Activated T-cell treated with anti-CD3 and anti-CD28 coated beads, Interleukin-2, amount 50 U/mL, for 4 hours (primary cell): Measurements from ENCODE around the gene EFNA5. TPM values are rescaled to one million over a fixed set of nuclear protein-coding genes. Genes with fewer than 3 reads are reported as not detected.

Experiments
- ATAC-seq, 2 donors: fragments of 200-7000 bp; cut with Tn5 transposase; one replicate each; pipeline ENCODE4 v1.10.0; 2021
- DNase-seq: peaks from one replicate; pipeline ENCODE4 v3.0.0-alpha.2; 2020
- H3K27me3 Mint-ChIP-seq: one replicate; pipeline ENCODE4 v1.8.0; 2021; ENCODE audit warnings: low read depth, mixed read lengths
- H3K36me3 Mint-ChIP-seq: one replicate; pipeline ENCODE4 v1.8.0; 2022; ENCODE audit warnings: mixed read lengths; ENCODE audit not compliant: insufficient read depth
- H3K4me1 Mint-ChIP-seq: one replicate; pipeline ENCODE4 v1.8.0; 2021; ENCODE audit warnings: low read depth, mixed read lengths
- H3K4me3 Mint-ChIP-seq: one replicate; pipeline ENCODE4 v1.8.0; 2021; ENCODE audit warnings: mild to moderate bottlenecking, moderate library complexity, mixed read lengths
- H3K9me3 Mint-ChIP-seq: one replicate; pipeline ENCODE4 v1.8.0; 2021; ENCODE audit warnings: mixed read lengths
- total RNA-seq, 3 donors: library from RNA; stranded (reverse); gene quantifications; one replicate each; pipeline ENCODE4 v1.2.1, GENCODE V29; 2021

Gene EFNA5
- total RNA-seq, 3 donors from 2014 or later: 0.13 to 0.24 TPM; not detected in 1

DNA sequence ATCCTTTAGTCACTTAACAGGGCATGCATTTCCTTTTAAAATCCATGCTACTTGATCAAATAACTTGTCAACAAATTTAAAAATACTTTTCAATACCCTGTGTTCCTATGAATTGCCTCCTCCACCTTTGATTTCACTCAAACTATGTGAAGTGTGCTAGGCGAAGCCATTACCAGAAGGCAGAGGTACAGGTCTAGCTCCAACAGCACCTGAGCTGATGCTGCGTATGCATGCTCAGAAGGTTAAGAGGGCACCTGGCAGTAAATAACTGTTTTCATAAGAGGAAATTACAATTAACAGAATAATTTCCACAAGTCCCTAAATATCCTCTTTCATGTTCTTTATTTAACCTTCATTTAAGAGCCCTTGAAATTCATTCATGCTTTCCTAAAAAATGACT is 251.8 kb downstream of the EFNA5 start:
- no peak overlapping the region for H3K4me3 Mint-ChIP-seq
- ATAC-seq (no peak), DNase-seq (no peak)
- no peaks in the 10 kb centered on the region for H3K36me3 Mint-ChIP-seq
- peaks cover 4% of the 10 kb centered on the region for H3K27me3 Mint-ChIP-seq
- no peaks in the 10 kb centered on the region for H3K4me1 Mint-ChIP-seq
- no peaks in the 10 kb centered on the region for H3K9me3 Mint-ChIP-seq

DNA sequence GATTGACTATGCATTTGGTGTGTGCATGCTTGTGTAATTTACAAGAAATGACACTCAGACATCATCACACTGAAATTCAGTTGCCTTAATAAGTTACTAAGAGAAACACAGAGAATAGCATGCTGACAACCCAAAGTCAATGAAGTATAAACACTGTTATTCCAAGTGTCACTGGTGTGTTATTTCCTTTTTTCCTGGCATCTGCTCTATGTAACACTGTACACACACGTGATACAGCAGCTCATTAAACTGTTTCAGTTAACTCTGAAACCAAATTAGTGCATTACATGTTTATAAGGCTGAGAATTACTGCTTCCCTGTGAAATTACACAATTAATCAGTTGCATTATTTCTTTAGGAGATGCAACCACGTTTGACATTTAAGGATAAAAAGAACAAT is 252.7 kb downstream of the EFNA5 start:
- Mint-ChIP-seq H3K4me1 (no peaks in the 10 kb centered on the region), H3K9me3 (no peaks in the 10 kb centered on the region), H3K36me3 (no peaks in the 10 kb centered on the region), H3K4me3 (no peak overlapping the region), H3K27me3 (peaks cover 4% of the 10 kb centered on the region)
- no peak for DNase-seq
- no peak for ATAC-seq

DNA sequence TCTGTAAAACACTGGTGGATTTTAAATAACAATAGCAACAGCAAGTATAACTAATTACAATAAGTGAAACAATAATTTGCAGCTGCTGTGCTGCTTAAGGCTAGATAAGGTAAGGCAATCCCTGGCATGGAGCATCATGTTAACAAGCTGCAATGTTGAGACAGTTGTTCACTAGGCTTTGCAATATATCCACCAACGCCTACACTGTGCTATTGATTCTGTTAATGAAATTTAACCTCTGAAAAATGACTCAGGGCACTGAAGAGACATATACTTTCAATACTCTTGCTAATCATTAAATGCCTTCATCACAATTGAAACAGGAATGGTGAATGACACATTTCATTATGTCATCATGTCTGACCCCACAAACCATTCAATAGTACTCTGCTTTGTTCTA is 255.0 kb downstream of the EFNA5 start:
- no peak for ATAC-seq
- no peak for DNase-seq
- no peaks in the 10 kb centered on the region for H3K4me1 Mint-ChIP-seq
- no peak overlapping the region for H3K4me3 Mint-ChIP-seq
- H3K27me3 Mint-ChIP-seq: peaks cover 4% of the 10 kb centered on the region
- no peaks in the 10 kb centered on the region for H3K36me3 Mint-ChIP-seq
- no peaks in the 10 kb centered on the region for H3K9me3 Mint-ChIP-seq

DNA sequence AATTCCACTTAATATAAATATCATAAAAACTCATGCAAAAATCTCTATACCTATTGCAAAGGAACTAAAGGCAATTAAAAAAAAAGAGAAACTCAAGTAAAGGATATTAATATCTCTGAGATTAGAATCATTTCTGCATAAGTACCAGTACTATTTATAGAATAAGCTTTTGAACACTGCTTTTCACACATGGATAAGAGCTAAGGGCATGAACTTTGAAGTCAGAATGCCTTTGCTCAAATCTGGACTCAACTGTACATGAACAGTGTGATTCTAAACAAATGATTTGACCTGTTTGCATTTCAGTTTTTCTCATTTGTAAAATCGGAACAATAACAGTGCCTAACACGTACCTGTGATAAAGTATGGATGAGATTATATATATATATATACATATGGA is 255.9 kb downstream of the EFNA5 start:
- Mint-ChIP-seq H3K4me3 (no peak overlapping the region), H3K9me3 (no peaks in the 10 kb centered on the region), H3K36me3 (no peaks in the 10 kb centered on the region), H3K4me1 (no peaks in the 10 kb centered on the region), H3K27me3 (peaks cover 4% of the 10 kb centered on the region)
- no peak for ATAC-seq
- DNase-seq: no peak

DNA sequence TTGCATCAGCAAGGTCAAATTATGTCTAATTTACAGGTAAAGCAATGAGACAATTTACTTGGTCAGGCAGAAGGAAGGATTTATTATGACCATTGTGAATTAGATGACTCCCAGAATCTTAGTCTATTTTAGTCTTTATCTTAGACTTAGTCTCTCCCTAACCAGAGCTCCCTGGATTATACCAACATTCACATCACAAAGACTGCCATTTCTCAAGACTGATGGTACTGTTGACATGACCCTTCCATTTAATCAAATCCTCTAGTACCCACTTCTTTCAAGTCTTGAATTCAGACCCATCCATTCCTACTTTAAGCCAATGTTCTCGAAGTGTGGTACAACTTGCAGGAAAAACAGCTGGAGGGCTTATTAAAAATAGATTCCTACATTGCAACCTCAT is 257.0 kb downstream of the EFNA5 start:
- Mint-ChIP-seq H3K27me3 (peaks cover 4% of the 10 kb centered on the region), H3K36me3 (no peaks in the 10 kb centered on the region), H3K4me1 (no peaks in the 10 kb centered on the region), H3K9me3 (no peaks in the 10 kb centered on the region), H3K4me3 (no peak overlapping the region)
- ATAC-seq: no peak
- DNase-seq: no peak

DNA sequence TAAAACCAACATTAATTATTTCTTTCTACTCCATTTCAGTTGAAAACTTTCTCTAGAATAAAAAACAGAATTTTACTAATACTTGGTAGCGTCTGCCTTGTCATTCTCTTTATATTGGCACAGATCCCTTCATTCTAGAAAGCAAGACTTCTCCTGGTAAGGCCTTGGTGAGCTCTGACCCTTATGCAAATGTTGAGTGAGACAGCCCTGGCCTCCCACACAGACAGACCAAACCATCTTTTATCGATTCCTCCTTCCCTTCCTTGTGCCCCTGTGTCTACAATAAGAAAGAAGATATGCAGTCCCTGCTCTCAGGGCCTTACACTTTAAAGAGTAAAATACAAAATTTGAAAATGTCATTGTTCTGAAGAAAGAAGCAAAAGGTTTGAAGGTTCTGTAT is 262.2 kb downstream of the EFNA5 start:
- ATAC-seq (no peak), DNase-seq (no peak)
- Mint-ChIP-seq H3K4me3 (no peak overlapping the region), H3K36me3 (no peaks in the 10 kb centered on the region), H3K9me3 (no peaks in the 10 kb centered on the region), H3K4me1 (no peaks in the 10 kb centered on the region), H3K27me3 (no peaks in the 10 kb centered on the region)

DNA sequence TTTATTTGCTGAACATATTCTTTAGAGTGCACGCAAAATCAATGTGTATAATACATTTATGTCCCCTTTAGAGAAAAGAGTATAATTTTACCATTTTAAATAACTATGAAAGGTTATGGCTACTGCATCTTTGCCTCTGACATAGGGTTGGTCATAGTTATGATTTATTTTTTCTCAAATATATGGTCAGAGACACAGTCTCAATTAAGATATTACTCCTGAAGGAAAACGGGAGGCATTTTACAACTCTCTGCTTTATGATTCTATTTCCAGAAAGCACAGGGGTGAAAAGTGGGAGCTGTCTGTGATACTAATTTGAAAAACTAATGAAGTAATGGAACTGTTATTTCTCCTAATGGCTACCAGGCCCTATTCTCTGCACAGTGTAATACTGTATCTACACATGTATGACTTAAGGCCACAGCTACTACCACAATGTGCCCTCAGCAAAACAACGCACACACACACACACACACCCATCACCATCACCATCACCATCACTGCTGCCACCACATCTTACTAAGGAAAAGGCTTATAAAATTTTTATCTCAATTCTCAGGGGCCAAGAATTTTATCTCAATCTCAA is 262.9 kb downstream of the EFNA5 start:
- Mint-ChIP-seq H3K27me3 (no peaks in the 10 kb centered on the region), H3K9me3 (no peaks in the 10 kb centered on the region), H3K36me3 (no peaks in the 10 kb centered on the region), H3K4me3 (no peak overlapping the region), H3K4me1 (no peaks in the 10 kb centered on the region)
- DNase-seq (no peak), ATAC-seq (no peak)

DNA sequence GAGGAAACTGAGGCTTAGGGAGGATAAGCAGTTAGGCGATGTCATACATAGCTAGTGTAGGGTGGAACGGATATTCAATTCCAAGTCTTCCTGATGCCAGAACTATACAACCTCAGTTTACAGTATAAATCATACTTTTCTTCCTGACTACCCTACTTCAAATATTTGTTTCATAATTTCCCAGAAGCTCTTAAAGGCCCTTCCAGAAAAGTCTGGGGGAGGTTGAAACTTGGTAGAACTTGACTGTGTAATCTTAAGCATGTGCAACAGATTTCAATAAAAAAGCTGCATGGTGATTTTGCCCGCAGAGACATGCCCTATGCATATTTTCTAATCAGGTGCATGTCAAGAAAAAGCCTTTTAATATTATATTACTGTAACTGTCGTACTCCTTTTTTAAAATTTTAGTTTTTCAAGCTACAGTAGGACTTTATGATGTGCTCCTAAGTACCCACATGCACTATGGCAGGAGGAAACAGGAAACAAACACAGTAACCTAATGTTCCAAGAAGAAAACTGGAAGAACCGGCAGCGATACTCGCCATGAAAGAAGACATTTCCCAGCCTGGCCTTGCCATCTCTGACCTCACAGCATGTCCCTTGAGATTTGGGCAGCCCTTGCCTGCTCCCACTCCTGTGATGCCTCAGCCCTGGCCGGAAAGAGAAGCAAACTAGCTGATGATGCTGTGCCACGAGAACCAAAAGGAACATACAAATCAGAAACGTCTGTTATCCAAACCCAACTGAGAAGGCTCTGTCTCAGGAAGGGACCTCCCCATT is 266.0 kb downstream of the EFNA5 start:
- ATAC-seq (no peak), DNase-seq (no peak)
- Mint-ChIP-seq H3K4me3 (no peak overlapping the region), H3K4me1 (no peaks in the 10 kb centered on the region), H3K36me3 (no peaks in the 10 kb centered on the region), H3K9me3 (no peaks in the 10 kb centered on the region), H3K27me3 (no peaks in the 10 kb centered on the region)

DNA sequence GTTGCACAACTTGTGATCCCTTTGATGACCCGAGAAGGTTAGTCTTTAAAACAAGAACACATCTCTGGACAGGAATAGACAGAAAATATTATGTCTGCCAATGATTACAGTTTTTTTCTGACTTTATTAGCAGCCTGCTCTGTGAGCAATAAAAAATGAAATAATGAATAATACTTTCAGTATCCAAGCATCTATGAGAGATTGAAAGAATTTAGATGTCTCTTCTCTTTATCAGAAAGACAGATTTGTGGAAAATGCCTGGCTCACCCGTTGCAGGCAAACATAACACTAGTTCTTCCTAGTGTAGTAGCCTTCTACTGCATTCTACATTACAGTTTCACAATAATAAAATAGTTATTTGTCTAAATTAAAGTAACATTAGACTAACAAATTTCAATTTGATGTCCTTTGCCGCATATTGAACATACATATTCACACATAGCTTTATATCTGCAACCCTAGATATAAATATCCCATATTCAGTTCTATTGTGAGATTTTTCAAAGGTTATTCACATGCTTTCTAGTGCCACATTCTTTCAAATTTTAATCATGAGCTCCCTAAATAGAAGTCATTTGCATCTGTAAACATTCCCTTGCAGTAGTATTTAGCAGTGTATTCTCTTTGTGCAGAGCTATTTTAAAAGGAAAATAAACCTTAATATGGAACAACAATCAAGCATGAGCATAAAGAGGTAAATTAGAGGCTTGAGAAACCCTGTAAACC is 267.3 kb downstream of the EFNA5 start:
- Mint-ChIP-seq H3K9me3 (no peaks in the 10 kb centered on the region), H3K36me3 (no peaks in the 10 kb centered on the region), H3K27me3 (peaks cover 3% of the 10 kb centered on the region), H3K4me1 (no peaks in the 10 kb centered on the region), H3K4me3 (no peak overlapping the region)
- ATAC-seq (no peak), DNase-seq (no peak)

DNA sequence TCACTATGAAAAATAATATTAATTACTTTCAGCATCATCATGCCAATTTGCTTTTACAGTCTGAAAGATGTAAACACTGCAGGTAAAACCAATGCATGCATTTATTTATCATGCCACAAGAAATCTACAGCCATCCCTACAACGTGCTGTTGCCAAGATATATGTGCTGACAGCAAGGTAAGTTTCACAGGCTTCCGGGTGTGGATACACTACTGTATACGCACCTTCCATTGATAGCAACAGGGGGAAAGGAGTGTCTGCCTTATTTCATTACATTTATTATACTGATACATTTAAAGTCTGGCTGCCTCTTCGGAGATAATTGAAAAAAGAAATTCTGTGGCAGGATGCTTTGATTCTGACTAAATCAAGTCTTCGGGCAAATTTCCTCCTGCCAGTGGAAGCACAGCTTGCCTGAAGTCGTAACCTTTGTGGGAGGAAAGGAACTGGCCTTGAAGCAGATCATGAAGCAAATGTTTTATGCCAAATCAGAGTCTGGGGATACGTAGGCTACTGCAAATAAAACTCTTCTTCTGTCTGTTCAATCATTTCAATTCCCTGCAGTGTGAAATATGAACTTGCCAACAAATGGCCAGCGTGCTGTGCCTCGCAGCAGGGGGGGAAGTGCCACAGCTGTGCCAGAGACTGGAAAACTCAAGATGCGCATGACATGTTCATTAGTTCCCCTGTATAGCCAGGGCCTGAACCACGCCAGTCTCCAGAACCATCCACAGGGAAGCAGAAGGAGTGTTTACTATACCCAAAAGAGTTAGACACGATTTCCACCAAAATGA is 268.1 kb downstream of the EFNA5 start:
- peaks cover 3% of the 10 kb centered on the region for H3K27me3 Mint-ChIP-seq
- H3K36me3 Mint-ChIP-seq: no peaks in the 10 kb centered on the region
- ATAC-seq: no peak
- DNase-seq: no peak
- no peaks in the 10 kb centered on the region for H3K4me1 Mint-ChIP-seq
- H3K9me3 Mint-ChIP-seq: no peaks in the 10 kb centered on the region
- H3K4me3 Mint-ChIP-seq: no peak overlapping the region

DNA sequence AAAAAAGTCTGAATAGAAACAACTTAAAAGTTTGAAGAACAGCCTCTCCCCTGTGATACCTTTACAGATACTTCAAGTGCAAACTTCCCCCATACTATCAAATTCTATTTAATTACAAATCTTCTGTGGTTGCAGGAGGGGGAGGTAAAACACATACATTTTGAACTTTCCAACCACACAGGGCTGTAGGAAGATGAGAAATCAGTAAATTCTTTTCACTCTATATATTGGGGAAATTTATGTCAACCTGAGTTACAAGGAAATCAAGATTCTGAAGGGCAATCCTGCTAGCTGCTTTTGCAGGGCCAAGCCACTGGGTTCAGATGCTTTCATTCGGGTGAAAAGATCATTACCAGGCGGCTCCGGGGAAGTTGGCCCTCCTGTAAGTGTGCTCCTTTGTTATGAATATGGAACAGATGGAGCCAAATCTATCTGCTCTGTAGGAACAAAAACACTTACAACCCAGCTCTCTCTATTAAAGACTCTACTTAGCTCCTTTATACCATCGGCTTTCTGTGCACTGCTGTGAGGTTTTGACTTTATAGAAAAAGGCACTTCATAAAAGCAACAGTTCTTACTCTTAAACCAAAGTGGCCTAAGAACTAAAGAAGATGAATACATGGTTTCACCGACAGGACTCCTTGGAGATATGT is 269.1 kb downstream of the EFNA5 start:
- H3K4me1 Mint-ChIP-seq: no peaks in the 10 kb centered on the region
- DNase-seq: no peak
- no peak for ATAC-seq
- H3K9me3 Mint-ChIP-seq: no peaks in the 10 kb centered on the region
- H3K4me3 Mint-ChIP-seq: no peak overlapping the region
- H3K27me3 Mint-ChIP-seq: peaks cover 3% of the 10 kb centered on the region
- H3K36me3 Mint-ChIP-seq: no peaks in the 10 kb centered on the region

DNA sequence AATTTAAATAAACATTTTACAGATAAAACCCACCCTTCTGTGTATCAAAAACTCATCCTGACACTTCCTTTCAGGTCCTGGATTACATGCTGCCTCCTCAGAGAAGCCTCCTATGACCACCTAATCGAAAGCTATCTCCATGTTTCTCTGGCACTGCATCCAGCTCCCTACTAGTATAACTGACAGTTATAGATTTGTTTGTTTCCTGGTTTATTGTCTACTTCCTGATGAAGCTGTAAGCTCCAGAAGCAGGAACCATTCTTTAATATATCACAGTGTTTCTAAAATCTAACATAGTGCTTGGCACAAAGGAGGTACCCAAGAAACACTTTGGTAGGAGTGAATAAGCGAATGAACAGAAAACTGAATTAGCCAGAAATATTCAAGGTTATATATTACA is 270.4 kb downstream of the EFNA5 start:
- Mint-ChIP-seq H3K9me3 (no peaks in the 10 kb centered on the region), H3K36me3 (no peaks in the 10 kb centered on the region), H3K27me3 (peaks cover 3% of the 10 kb centered on the region), H3K4me1 (no peaks in the 10 kb centered on the region), H3K4me3 (no peak overlapping the region)
- ATAC-seq (no peak), DNase-seq (no peak)

DNA sequence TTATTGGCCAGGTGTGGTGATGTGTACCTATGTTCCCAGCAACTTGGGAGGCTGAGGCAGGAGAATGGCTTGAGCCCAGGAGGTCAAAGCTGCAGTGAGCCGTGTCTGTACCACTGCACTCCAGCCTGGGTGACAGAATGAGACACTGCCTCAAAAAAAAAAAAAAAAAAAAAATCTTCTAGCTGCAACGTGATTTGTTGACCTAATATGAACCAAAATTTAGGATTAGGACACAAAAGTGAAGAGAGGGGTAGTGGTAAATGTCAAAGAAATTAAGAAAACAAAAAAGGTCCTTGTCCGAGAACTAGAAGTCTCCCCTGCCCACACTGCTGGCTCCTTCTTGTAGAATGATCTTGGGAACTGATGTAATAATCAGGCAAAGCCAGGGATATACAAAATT is 272.0 kb downstream of the EFNA5 start:
- H3K4me1 Mint-ChIP-seq: no peaks in the 10 kb centered on the region
- DNase-seq (no peak), ATAC-seq (no peak)
- no peaks in the 10 kb centered on the region for H3K36me3 Mint-ChIP-seq
- peaks cover 3% of the 10 kb centered on the region for H3K27me3 Mint-ChIP-seq
- no peak overlapping the region for H3K4me3 Mint-ChIP-seq
- no peaks in the 10 kb centered on the region for H3K9me3 Mint-ChIP-seq

DNA sequence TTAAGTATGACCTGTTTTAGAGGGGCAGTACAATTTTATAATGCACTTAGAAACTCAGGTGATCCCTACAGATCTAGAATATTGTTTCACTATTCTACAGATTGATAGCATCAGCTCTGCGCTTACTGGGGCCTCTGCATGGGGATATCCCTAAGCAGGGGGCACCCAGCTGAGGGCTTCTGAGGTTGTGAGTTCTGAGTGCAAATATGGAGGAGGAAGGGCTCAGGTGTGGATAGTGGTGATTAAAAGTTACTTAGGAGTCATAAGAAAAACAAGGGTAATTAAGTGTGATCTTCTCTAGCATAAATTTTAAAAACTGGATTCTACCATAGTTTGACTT is 274.4 kb downstream of the EFNA5 start:
- Mint-ChIP-seq H3K4me3 (no peak overlapping the region), H3K4me1 (no peaks in the 10 kb centered on the region), H3K27me3 (peaks cover 3% of the 10 kb centered on the region), H3K36me3 (no peaks in the 10 kb centered on the region), H3K9me3 (no peaks in the 10 kb centered on the region)
- ATAC-seq (no peak), DNase-seq (no peak)
